GM10847 (cell line): Measurements from ENCODE around the gene FPR3.

Experiments used
- POLR2A ChIP-seq: IDR thresholded peaks from 2 replicates; pipeline ENCODE4 v1.6.1; 2011; ENCODE audit not compliant: insufficient read length; ENCODE audit errors: extremely low read depth

FPR3 gene

DNA sequence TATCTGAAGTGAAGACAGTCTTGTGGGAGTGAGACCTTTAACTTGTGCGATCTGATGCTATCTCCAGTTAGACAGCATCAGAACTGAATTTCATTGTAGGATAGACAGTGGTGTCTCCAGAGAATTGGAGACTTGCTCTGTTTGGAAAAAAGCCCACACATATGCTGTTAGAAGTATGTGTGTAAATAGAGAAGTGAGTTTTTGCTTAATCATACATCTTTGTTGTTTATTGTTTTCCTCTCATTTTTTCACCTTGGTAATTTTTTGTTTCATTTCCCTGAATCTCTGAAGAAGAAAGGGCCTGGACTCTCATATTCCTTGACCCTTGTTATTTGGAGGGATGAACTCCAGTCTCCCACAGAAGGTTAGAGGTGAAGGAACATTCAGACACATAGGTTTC is 21.8 kb downstream of the FPR3 start:
- no peak for TF ChIP-seq POLR2A

DNA sequence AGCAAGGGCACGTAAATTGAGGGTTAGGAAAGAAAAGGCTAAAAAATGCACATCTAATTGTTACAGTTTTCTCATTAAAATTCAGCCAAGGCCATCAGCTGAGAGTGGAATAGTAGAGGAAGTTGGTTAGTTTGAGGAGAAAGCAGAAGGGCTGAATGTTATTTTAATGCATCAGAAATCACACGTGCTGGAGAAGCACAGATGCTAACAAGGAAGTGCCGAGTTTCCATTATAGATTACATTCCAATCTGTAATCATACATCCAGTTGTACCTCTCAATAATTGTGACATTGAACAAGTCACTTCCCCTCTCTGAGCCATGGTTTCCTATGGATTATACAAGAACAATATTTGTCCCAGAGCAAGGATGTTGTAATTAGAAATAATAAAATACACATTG is 25.1 kb downstream of the FPR3 start:
- TF ChIP-seq POLR2A, result no peak

DNA sequence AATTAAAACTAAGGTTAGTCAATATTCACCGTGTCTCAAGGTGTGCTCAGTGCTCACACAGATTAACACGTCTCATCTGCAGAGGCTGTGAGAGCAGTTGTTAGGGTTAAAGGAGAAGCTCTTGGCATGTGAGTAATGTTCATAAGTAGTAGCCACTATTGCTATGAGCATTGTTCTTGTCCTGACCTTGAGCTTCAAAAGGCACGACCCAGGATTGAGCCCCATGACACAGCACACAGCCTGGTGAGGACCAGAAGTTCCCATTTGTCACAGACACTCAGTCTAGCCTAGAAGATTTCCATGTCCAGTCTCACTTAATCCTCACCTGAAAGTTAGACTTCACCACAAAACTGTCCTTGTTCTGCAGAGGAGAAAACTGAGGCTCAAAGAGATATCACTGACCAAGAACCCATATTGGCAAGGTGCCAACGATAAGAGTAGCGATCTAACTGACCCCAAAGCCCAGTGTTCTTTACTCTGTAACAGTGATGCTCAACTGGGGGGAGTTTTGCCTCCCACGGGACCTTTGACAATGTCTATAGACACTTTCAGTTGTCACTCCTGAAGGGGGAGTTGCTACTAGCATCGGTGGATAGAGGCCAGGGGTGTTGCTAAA is 26.0 kb downstream of the FPR3 start:
- TF ChIP-seq POLR2A, result no peak

DNA sequence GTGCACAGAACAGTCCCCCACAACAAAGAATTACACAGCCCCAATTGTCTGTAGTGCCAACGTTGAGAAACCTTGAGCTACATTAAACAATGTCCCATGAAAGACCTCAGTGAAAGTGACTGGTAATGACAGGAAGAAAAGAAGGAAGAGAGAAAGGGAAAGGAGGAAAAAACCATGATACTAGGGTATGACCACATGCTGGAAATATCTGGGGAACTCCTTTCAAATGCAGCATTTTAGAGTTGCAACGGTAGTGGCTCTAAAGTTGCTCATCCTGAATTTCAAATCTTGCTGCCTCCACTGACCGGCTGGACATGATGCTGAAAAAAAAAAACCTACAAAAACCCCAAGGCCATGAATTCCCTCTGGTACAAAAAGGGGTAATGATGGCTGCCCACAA is 26.5 kb downstream of the FPR3 start:
- TF ChIP-seq POLR2A, result no peak

DNA sequence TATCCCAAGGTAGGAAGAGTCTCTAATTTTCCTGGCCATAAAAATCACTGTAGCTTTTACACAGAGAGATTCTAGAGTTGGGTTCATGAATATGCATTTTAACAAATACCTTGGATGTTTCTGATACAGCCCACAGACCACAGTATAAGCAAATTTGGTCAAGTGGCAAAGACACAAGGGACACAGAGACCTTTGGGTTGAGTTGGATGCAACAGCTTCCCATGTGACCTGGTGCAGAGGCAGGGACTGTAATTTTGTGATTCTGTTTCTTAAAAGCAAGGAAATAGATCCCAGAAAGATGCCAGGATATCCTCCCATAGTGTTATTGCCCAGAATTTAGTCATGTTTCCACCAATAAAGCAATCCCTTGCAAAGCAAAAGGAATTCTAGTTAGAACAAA is 27.0 kb downstream of the FPR3 start:
- no peak for TF ChIP-seq POLR2A

DNA sequence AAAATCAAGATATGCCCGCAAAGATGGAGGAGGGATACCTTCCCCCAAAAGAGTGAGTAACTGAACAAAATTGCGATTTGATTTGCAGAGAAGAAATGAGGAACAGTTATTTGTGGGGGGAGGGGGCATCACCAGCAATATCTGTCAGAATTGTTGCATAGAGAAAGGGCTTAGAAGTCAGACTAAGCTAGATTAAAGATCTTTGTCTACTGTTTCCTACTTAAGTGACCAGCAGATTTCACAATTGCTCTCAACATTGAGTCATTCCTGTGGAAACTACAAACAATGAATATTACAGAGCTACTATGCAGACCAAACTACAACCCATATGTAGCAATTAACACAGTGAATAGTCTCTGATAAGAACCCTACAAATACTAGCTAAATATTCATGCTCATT is 27.4 kb downstream of the FPR3 start:
- no peak for TF ChIP-seq POLR2A

DNA sequence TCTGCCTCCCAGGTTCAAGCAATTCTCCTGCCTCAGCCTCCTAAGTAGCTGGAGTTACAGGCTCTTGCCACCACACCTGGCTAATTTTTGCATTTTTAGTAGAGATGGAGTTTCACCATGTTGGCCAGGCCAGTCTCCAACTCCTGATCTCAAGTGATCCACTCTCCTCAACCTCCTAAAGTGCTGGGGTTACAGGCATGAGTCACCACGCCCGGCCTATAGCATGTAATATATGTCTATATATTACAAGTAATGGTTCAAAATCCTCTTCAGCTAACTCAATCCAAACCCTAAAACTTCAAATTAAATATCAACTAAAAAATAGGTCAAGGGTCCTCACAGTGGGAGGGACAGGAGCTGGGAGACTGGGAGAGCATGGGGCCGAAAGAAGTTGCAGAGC is 28.0 kb downstream of the FPR3 start:
- no peak for TF ChIP-seq POLR2A

DNA sequence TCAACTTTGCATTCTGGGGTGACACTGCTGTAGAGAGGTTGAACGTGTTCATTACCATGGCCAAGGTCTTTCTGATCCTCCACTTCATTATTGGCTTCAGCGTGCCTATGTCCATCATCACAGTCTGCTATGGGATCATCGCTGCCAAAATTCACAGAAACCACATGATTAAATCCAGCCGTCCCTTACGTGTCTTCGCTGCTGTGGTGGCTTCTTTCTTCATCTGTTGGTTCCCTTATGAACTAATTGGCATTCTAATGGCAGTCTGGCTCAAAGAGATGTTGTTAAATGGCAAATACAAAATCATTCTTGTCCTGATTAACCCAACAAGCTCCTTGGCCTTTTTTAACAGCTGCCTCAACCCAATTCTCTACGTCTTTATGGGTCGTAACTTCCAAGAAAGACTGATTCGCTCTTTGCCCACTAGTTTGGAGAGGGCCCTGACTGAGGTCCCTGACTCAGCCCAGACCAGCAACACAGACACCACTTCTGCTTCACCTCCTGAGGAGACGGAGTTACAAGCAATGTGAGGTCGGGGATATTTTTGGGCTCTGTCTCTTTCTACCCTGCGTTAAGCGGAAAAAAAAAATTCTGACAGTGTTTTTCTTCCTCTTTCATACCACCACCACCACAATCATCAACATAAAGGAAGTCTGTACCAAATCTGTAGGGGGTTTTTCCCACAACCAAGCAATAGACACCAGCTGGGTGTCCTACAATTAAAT is 29.5 kb downstream of the FPR3 start:
- TF ChIP-seq POLR2A, result no peak

DNA sequence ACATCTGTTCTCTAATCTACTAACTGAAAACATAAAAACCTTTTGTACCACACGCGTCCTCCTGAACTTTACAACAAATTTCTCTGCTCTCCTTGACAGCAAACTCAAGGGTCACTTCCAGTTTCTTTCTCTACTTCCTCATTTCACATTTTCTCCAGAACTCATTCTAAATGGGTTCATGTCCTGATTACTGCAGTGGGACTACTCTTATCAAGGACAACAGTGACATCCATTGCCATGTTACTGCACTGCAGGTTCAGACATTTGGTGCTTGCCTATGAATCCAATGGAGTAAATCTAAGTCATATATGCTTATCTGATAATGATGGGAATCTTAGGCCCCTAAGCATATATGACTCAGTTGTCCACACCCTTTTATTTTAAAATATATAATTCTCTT is 35.3 kb downstream of the FPR3 start:
- no peak for TF ChIP-seq POLR2A

DNA sequence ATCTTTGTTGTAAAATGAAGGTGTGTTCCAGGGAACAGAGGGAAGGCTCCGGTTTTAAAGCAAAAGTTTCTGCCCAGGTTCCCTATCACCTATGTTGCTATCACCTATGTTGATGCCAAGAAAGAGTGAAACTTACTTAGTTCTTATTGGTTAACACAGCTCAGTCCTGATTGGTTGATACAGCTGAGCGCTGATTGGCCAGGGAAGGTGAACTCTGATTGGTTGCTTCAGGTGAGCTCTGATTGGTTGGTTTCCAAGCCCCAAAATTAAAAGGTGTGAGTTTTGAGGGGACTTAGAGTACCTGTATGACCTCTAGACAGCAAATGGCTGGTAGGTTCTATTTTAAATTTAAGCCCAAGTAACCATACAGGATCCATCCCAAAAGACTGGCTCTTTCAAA is 42.2 kb downstream of the FPR3 start:
- no peak for TF ChIP-seq POLR2A

DNA sequence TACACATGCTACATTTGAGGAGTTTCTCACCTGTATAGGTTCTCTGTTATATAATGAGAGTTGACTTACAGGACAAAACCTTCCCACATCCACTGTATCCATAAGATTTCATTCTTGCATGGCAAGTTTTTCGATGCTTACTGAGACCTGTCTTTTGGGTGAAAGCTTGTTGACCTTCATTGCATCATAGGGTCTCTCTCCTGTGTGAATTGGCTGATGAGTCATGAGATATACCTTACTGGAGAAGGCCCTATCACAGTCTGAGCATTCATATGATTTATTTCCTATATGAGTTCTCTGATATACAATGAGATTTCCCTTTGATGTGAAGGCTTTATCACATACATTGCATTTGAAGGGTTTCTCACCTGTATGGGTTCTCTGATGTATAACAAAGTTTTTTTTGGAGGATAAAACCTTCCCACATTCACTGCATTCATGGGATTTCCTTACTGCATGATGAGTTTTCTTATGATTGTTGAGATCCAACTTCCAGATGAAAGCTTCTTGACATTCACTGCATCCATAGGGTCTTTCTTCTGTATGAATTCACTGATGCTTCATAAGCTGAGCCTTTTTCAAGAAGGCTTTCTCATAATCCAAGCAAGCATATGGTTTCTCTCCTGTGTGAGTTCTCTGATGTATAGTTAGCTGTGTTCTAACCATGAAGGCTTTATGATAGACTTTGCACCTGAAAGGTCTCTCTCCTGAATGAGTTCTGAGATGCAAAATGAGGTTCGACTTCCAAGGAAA is 67.1 kb downstream of the FPR3 start:
- TF ChIP-seq POLR2A, result no peak

DNA sequence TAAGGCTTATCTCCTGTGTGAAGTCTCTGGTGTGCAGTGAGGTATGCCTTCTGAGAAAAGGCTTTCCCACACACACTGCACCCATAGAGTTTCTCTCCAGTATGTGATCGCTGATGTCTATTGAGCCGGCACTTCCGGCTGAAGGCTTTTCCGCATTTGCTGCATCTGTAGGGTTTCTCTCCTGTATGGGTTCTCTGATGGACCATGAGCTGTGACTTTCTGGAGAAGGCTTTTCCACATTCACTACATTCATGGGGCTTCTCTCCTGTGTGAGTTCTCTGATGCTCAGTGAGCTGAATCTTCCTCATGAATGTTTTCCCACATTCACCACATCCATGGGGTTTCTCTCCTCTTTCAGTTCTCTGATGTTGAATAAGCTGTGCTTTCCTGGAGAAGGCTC is 78.1 kb downstream of the FPR3 start:
- no peak for TF ChIP-seq POLR2A
